ENCODE data around the gene SMAP2.
"Not testable (repeated sequence)": the region's sequence is repeated elsewhere in the genome, so short reads cannot be mapped to it uniquely, and the experiment has no call there.

SMAP2 gene

DNA sequence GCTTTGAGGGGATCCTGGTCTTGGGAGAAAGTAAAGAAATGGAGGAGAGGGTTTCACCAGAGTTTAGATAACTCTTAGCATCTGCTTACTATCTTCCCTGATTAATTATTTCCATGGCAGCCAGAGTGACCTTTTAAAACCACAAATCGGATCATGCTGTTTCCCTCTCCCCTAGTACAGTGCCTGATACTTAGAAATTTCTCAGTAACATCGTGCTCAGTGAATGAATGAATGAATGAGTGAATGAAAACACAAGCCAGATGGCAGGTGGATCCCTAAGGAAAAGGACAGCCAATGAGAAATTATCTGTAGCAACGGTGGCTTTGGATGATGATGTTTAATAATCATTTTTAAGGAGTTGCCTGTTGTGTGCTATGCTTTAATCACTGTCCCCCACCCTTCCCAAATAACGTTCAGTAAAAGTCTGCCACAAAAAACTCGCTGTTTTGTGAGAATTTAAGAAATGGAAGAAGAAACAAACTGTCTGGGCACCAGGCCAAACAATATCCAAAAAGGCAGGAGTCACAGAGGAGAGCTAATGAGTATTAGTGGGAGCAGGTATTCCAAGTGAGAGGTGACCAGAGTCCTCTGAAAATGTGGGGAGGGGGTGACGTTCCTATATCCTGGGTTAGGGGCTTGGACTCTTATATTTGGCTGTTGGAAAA is 737 bp upstream of the SMAP2 start:
- DNase-seq = no peak

DNA sequence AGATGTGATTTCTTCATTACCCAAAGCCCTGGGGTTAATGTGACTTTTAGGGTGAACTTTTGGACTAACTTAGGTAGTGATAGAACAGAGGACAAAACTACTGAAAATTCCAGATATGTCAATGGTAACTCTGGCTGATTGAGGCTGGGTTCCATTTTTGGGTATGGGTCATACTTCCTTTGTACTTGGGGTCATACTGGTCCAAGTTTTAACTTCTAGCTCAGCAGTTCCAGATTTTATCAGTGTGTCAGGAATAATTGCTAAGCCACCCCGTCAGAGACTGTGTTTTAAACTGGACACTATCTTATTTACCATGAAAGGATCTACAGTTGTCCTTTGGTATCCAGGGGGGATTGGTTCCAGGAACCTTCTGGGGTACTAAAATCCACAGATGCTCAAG is 4.0 kb downstream of the SMAP2 start:
- no peak for DNase-seq

DNA sequence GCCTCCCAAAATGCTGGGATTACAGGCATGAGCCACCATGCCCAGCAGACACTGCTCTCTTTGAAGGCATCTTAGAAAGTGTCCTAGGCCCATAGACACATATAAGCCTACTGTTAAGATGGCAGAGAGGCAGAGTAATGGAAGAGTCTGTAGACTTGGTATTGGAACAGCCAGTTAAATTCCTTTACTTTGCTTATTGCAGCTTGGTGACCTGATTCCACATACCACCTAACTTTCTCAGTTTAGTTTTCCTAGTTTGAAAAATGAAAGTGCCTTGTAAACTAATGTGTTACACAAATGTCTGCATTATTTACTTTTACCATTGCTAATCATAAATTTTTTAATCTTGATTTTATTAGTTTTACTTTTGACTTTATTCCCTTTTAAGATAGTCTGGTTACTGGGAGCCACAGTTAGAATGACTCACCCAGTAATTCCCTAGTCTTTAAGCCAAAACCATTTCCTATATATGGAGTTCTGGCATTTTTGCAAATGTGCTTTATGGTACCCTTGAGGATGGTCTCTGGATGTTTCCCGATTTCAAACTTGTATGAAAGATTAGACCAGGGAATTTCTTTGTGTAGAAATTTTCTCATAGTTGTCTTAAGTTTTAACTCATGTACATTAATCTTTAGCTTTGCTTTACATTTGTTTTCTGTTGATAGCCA is 6.4 kb downstream of the SMAP2 start:
- DNase-seq = no peak

DNA sequence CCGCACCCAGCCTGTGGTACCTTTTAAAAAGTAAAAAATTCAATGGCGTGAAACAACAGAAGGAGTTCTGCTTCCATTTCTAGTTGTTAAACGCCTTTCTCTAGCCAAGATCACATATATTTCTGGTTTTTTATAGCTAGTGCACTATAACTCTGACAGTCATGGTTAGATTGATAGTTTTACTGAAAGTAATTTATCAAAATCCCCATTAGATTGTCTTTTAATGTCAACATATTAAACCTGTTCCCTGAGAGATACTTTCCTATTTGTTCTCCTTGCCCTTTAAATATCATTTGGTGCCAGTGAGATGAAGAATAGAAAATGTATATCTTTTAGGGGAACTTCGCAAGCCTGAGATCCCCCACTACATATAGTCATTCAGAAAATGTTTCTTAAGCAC is 7.3 kb downstream of the SMAP2 start:
- DNase-seq = no peak

DNA sequence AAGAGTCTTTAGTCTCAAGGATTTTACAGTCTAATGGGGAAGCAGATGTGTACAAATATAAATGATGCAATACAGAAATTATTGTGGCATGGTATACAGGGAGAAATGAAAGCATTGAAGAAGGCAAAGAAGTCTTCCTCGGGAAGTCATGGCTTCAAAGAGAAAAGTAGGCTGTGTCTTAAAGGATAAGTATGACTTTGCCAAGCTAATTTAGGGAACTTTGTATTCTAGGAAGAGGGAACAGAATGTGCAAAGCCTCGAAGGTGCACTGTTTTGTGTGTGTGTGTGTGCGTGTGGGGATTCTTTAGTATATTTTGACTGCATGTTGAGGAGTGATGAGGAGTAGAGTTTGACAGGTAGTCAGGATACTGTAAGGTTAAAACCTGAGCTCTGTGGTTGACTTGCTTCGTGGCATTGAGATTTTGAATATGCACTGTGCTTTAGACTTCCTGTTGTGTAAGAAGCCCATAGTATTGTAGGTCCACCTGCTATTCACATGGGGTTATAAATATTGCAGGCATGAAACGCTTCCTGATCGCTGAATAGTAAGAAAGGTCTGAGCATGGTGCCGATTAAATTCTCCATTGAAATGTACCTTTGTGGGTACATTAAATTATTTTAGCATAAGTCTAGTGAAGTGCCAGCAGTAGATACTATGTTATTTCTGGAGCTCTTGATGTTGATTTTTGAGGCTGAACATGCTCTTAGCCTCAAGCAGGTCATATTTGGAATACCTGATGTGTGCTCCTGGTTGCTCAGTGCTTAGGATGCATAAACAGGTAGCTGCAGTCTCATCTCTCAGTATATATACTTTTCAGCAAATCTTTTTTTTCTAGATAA is 8.0 kb downstream of the SMAP2 start:
- DNase-seq = no peak

DNA sequence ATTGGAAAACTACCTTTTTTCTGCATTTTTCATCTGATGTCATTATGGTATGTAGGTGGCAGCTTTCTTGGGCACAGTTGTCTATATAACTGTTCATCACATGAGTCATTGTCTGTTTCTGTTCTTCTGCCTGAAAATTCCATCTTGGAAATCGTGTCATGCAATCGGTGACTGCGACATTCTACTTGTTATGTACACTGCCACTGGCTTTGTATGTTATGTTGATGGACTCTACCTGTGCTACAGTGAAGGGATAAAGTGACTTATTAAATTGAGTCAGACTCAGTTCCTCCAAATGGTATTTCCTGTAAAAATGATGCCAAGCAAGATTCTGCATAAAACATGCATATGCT is 8.6 kb downstream of the SMAP2 start:
- DNase-seq = no peak

DNA sequence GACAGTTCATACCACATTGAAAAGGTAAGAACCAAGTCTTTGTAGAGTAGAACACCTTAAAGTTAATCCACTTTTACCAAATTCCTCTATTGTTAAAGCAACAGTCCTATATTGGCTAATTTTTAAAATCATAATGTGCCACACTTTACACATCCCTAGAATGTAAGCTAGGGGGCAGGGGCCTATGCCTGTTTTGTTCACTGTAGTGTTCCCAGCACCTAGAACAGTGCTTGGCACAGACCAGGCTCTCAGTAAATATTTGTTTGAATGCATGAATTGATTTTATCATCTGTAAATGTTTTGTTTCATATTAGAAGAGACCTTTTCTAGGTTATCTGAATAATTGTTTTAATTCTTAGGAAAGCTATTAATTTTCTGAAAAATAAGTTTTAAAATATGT is 9.1 kb downstream of the SMAP2 start:
- DNase-seq = no peak

DNA sequence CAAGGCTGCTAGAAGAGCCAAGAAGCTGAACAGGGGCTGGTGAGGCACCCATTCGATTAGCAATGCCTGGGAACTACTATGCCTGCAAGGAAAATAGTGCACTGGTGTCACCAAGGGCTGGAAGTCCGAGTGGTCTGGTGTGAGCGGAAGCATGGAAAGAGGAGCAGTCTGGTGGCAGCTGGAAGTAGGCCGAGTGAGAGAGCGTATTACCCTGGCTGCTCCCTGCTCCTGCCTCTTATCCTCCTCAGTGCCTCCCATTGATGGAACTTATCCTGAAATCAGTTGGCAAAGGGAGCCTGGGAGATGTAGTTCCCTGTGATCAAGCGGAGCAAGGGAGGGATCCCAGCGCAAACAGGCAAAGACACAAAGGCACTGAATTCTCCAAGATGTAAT is 9.6 kb downstream of the SMAP2 start:
- DNase-seq = no peak

DNA sequence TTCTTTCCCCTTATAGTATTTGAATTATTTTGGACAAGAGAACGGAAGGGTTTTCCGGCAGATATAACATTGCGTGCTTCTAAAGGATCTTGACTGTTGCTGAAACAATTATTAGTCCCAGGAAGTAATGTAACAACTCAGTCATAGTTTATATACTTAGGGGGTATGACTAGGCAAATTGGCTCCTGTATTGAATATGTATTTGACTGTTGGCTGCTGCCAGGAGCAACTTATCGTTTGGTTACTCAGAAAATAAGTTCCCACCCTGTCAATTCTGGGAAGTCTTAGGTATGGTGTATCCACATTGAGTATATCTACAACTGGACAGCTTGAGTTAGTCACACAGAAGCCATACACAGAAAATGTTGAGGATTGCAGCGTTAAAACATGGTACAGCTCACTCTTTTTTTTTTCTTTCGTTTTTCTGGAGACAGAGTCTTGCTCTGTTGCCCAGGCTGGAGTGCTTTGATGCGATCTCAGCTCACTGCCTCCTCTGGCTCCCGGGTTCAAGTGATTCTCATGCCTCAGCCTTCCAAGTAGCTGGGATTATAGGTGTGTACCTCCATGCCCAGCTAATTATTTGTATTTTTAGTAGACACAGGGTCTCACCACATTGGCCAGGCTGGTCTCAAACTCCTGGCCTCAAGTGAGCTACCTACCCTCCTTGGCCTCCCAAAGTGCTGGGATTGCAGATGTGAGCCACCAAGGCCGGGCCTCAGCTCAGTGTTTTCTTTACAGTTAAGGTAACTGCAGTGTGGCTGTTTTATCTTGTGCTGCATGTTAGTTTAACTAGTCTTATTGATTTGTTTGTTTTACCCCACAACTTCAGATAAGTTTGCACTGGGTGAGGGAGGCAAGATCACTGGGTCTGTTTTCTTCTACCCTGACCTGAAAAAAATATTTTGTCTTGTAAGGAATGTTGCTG is 10.2 kb downstream of the SMAP2 start:
- DNase-seq = no peak

DNA sequence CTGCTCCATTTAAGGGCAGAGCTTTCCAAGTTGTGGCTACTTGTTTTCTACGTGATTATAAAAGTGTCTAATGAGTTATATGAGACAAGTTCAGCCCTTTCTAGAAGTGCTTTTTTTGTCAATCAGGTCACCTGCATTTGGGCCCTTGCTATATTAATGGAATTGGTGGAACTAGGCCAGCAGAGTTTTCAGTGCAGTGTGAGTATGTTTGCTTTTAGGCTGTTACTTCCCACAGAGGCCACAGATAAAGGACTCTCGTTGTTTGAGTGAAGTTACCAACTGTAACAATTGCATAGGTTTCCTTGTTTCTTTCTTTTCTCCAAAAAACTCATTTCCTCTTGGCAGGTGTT is 10.9 kb downstream of the SMAP2 start:
- DNase-seq = no peak

DNA sequence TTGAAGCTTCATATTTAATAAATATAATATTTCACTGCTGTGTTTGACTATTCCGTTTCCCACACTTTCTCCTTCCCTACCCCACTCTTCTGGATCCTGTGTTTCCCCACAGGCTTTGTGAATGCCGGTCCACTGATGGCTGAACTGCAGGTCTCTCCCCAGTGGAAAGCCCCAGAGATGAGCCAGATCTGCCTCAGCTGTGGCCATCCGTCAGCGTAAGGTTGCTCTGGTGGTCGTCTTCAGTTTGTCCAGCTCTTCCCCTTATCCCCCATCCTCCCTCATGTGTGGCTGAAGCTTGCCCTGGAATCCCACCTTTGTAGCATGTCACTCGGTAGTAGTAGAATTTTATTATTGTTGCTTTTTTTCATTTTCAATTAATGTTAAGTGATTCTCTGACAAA is 11.4 kb downstream of the SMAP2 start:
- no peak for DNase-seq

DNA sequence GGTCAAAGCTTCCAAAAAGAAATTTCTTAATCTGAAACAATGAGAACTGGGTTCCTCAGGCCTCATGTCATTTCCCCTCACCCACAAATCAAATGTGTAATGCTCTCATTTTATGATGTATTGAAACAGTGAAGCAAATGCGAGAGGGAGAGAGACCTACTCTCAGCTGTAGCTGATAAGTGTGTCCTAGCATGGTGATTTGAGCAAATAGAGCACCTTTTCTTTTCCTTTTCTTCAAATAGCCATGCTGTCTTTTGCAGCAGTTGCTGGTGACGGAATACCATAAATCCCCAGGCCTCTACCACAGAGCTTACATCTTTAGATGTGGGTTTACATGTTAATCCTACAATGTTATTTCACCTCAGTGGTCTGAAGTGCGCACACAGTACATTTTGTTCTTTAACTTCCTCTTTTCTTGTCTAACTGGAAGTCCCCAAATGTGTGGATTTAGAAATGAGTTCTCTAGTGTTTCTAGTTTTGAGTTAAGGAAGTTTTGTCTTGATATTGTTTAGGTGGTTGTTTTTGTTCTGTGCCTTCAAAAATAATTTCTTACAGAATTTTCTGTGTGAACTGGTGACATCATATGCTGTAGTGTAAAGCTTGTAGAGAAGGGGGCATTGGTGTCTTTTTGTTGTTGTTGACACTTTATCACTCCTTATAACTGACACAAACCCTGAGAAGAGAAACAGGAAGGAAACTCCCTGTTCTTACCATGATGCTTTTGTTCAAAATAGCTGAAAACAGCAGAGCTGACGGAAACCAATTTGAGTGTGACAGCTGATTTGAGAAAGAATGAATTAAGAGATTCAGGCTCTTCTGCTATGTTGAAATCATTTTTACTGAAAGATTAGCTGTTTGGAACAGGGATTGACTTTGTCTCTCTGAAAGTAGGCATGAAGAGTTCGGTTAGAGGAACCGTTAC is 12.2 kb downstream of the SMAP2 start:
- DNase-seq = peak; percentile 82

DNA sequence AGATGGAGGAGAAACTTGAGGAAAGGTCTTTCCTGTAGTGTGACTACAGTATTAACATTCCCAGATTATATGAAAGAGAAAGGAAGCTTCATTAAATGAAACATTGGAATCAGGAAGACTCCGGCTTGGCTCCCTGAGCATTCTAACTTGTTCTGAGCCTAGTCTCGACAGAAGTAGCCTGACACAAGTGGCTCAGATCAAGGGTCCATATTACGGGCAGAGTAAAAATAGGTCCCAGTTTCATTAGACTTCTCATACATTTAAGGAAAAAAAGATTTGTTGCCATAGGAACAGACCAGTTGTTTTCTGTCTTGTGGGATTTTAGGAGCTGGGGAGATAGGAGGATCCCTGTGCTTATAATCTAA is 12.8 kb downstream of the SMAP2 start:
- no peak for DNase-seq

DNA sequence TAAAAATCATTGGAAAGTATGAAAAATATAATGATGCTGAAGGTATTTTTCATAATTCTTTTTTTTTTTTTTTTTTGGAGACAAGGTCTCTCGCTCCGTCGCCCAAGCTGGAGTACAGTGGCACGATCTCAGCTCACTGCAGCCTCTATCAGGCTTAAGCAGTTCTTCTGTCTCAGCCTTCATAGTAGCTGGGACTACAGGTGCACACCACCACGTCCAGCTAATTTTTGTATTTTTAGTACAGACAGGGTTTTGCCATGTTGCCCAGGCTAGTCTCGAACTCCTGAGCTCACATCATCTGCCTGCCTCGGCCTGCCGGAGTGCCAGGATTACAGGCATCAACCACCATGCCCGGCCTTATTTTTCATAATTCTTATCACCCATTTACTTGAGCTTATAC is 13.3 kb downstream of the SMAP2 start:
- no peak for DNase-seq

DNA sequence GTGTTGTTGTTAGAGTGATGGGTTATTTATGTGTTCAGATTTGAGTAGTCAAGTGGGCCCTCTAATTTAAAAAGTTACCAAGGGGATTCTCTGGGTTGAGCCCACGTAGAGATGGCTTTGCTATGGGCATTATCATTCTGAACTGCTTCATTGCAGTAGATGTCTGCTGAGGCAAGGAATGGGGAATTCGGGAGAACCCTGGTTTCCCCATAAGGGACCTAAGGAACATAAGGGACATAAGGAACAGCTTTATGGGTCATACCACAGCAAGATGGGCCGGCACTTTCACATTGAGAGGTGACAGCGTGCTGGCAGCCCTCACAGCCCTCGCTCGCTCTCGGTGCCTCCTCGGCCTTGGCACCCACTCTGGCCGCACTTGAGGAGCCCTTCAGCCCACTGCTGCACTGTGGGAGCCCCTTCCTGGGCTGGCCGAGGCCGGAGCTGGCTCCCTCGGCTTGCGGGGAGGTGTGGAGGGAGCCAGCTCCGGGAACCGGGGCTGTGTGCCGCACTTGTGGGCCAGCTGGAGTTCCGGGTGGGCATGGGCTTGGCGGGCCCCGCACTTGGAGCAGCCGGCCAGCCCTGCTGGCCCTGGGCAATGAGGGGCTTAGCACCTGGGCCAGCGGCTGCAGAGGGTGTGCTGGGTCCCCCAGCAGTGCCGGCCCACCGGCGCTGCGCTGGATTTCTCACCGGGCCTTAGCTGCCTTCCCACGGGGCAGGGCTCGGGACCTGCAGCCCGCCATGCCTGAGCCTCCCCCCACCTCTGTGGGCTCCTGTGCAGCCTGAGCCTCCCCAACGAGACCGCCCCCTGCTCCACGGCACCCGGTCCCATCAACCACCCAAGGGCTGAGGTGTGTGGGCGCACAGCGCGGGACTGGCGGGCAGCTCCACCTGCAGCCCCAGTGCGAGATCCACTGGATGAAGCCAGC is 14.1 kb downstream of the SMAP2 start:
- not testable (repeated sequence) for DNase-seq

DNA sequence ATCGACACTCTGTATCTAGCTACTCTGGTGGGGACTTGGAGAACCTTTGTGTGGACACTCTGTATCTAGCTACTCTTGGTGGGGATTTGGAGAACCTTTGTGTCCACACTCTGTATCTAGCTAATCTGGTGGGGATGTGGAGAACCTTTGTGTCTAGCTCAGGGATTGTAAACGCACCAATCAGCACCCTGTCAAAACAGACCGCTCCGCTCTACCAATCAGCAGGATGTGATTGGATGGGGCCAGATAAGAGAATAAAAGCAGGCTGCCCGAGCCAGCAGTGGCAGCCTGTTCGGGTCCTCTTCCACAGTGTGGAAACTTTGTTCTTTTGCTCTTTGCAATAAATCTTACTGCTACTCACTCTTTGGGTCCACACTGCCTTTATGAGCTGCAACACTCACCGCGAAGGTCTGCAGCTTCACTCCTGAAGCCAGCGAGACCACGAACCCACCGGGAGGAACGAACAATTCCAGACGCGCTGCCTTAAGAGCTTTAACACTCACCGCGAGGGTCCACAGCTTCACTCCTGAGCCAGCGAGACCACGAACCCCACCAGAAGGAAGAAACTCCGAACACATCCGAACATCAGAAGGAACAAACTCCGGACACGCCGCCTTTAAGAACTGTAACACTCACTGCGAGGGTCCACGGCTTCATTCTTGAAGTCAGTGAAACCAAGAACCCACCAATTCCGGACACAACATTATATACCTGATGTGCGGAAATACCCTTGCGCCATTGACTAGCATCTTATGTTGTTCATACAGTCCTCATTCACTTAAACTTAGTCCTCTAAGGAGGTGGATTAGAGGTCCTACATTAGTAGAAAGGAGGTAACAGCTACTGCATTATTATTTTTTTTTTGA is 15.2 kb downstream of the SMAP2 start:
- not testable (repeated sequence) for DNase-seq

DNA sequence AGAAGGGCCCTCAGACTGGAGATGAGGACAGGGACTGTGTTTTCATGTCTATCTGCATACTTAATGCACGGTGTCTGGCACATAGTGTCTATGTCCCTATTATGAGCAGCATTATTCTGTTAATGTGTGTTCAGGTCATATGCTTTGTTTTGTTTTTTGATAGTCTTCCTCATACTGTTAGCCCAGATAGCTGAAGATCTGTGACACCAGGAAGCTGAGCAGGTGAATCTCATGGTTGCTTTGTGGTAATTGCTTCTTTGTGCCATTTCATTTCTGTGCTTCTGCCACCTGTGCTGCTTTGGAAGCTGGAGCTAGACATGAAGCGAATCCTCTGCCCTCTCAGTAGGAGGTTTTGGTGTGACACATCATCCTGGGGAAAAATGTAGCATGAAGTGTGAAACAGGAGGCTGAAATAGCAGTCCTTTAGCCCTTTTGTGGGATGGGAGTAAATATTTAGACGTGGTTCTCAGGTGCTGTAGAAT is 15.8 kb downstream of the SMAP2 start:
- no peak for DNase-seq

DNA sequence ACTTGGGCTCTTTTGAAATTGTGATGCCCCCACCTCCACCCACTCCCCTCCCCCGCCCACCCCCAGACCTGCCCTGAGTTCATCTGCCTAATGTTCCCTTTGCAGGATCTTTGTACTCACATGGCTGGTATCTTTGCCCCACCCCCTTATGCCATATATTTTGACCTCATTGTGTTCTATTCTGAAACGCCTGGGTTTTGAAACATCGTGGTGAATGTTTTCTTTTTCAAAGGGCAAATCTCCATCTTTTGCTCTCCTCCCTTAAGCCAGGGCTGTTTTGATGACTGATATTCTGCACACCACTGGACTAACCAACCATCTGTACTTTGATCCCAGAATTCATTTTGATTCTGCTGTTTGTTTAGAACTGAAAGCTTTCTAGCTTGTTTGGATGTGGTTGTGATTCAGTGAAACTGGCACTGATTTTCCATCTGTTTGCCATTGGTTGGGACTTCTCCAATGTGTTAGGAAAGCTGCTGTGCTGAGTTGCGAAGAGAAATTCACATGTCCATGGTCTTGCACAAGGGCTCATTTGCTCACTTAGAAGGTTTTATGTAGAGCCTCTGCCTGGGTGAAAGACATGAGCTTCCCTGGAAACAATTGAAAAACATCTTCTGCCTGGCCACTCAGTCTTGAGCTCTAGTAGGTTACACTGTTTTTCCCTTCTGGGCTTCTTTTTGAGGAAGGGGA is 16.5 kb downstream of the SMAP2 start:
- DNase-seq = no peak

DNA sequence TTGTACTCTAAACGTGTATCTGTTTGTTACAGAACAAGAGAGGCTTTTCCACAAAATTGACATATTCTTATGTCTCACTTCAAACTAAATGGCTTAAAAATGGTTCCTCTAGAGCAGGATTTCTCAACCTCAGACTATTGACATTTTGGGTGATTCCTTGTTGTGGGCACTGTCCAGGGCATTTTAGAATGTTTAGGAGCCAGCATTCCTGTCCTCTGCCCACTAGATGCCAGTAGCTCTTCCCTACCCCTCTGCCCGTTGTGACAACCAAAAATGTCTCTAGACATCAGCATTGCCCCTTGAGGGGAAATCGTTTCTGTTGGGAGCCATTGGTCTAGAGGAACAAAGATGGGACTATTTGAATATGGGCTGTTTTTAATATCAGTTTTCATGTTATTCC is 17.3 kb downstream of the SMAP2 start:
- no peak for DNase-seq
